GM21723 (cell line): ENCODE results near the gene DNASE1L1.

Experiments
- ATAC-seq: cut with Tn5 transposase; IDR thresholded peaks from one replicate; pipeline ENCODE4 v1.9.1; 2021; ENCODE audit warnings: mild to moderate bottlenecking, moderate library complexity; ENCODE audit not compliant: unreplicated experiment

DNASE1L1 gene

GRCh38 chrX:154353172-154353843 lies 55.7 kb downstream of the DNASE1L1 start:
- ATAC-seq: no peak

GRCh38 chrX:154352466-154352865 lies 56.6 kb downstream of the DNASE1L1 start:
- ATAC-seq: no peak

- no peak for ATAC-seq
Measured at GRCh38 chrX:154352012-154352401, 57.0 kb downstream of the DNASE1L1 start.
